Measurements from ENCODE around the gene PPP1R2.

DNA sequence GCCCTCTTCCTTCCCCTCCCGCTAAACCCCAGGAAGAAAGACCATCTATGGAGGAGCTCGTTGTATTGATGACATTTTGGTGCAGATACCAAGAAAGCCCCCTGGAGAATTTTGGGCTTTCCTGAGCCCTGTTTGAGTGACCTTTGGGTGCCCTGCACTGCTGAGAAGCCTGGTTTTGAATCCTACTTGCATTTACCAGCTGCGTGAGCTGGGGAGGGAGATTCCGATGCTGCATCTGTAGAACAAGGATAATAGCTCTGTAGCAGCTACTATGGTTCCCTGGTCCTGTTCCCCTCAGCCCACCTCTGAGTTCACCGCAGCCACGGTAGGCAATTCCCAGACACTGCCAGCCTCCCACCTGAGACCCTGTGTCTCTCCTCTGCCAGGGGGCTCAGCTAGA lies 35.4 kb upstream of the PPP1R2 start:
- no peak for TF ChIP-seq SP1 (IDR thresholded peaks at IDR 0.05)
- no peak for TF ChIP-seq NFRKB (IDR thresholded peaks at IDR 0.05)
- TF ChIP-seq ELF4 (IDR thresholded peaks at IDR 0.05) = no peak
- TF ChIP-seq TARDBP (IDR thresholded peaks at IDR 0.05) = no peak
- no peak for TF ChIP-seq ARNT (IDR thresholded peaks at IDR 0.05)
- no peak for TF ChIP-seq FOXK2 (IDR thresholded peaks at IDR 0.05)
- TF ChIP-seq SUZ12 (IDR thresholded peaks at IDR 0.05) = no peak

Data from HEK293T (cell line).